IMR-90 (cell line): ENCODE results near the gene CDC34.

Experiments used
- FOS ChIP-seq: fragments of 150-350 bp; IDR thresholded peaks from 2 replicates; pipeline ENCODE4 v1.6.1; 2016; ENCODE audit warnings: low read depth, low read length
- MAFK ChIP-seq: IDR thresholded peaks from 2 replicates; pipeline ENCODE4 v1.6.1; 2012; ENCODE audit warnings: low read depth, low read length, improper control_type of control experiment
- MXI1 ChIP-seq: IDR thresholded peaks from 2 replicates; pipeline ENCODE4 v1.6.1; 2012; ENCODE audit warnings: low read depth, mild to moderate bottlenecking, low read length, moderate library complexity, borderline replicate concordance
- POLR2A ChIP-seq: IDR thresholded peaks from 2 replicates; pipeline ENCODE4 v1.6.1; 2012; ENCODE audit warnings: mild to moderate bottlenecking, low read depth, low read length
- RAD21 ChIP-seq: IDR thresholded peaks from 2 replicates; pipeline ENCODE4 v1.6.1; 2012; ENCODE audit warnings: low read length, improper control_type of control experiment
- RCOR1 ChIP-seq: IDR thresholded peaks from 2 replicates; pipeline ENCODE4 v1.6.1; 2012; ENCODE audit warnings: mild to moderate bottlenecking, low read length, improper control_type of control experiment; ENCODE audit not compliant: insufficient replicate concordance
- RFX5 ChIP-seq: IDR thresholded peaks from 2 replicates; pipeline ENCODE4 v1.8.0; 2012; ENCODE audit warnings: low read depth, mild to moderate bottlenecking, low read length, moderate library complexity
- USF2 ChIP-seq: fragments of 150-350 bp; IDR thresholded peaks from 2 replicates; pipeline ENCODE4 v1.6.1; 2017; ENCODE audit warnings: mild to moderate bottlenecking, antibody characterized with exemption, low read length, low read depth
- TF ChIP-seq, protein P1 (sequence below): conservative IDR thresholded peaks from 2 replicates; pipeline ENCODE4 v1.5.1; 2012; ENCODE audit warnings: mild to moderate bottlenecking, low read depth, low read length, improper control_type of control experiment

GRCh38 chr19:556611-557382 lies 25.2 kb downstream of the CDC34 start:
- TF ChIP-seq FOS (no peak), POLR2A (no peak), USF2 (no peak), MXI1 (no peak), RAD21 (no peak), MAFK (no peak), RCOR1 (no peak), RFX5 (no peak)
- TF ChIP-seq, protein P1, sequence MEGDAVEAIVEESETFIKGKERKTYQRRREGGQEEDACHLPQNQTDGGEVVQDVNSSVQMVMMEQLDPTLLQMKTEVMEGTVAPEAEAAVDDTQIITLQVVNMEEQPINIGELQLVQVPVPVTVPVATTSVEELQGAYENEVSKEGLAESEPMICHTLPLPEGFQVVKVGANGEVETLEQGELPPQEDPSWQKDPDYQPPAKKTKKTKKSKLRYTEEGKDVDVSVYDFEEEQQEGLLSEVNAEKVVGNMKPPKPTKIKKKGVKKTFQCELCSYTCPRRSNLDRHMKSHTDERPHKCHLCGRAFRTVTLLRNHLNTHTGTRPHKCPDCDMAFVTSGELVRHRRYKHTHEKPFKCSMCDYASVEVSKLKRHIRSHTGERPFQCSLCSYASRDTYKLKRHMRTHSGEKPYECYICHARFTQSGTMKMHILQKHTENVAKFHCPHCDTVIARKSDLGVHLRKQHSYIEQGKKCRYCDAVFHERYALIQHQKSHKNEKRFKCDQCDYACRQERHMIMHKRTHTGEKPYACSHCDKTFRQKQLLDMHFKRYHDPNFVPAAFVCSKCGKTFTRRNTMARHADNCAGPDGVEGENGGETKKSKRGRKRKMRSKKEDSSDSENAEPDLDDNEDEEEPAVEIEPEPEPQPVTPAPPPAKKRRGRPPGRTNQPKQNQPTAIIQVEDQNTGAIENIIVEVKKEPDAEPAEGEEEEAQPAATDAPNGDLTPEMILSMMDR: no peak
